Activated T-cell treated with anti-CD3 and anti-CD28 coated beads, Interleukin-2, amount 50 U/mL, for 24 hours (primary cell): ENCODE results near the gene SUPT6H.

Experiments
- DNase-seq: peaks from one replicate; pipeline ENCODE4 v3.0.0-alpha.2; 2020
- H3K27ac Mint-ChIP-seq: 2 replicates; pipeline ENCODE4 v1.8.0; 2020; ENCODE audit warnings: mild to moderate bottlenecking, mixed read lengths
- H3K27me3 Mint-ChIP-seq: 2 replicates; pipeline ENCODE4 v1.8.0; 2020; ENCODE audit warnings: mixed read lengths
- H3K36me3 Mint-ChIP-seq: 2 replicates; pipeline ENCODE4 v1.8.0; 2020; ENCODE audit warnings: low read depth, mixed read lengths
- H3K4me1 Mint-ChIP-seq: 2 replicates; pipeline ENCODE4 v1.8.0; 2020; ENCODE audit warnings: low read depth, mixed read lengths
- H3K4me3 Mint-ChIP-seq: 2 replicates; pipeline ENCODE4 v1.8.0; 2020; ENCODE audit warnings: mild to moderate bottlenecking, moderate library complexity, mixed read lengths
- H3K9me3 Mint-ChIP-seq: 2 replicates; pipeline ENCODE4 v1.8.0; 2020; ENCODE audit warnings: mixed read lengths

The SUPT6H gene

GRCh38 chr17:28665994-28666393 lies 4.0 kb downstream of the SUPT6H start:
- Mint-ChIP-seq H3K9me3 (no peaks in the 10 kb centered on the region), H3K36me3 (peaks cover 81% of the 10 kb centered on the region), H3K27me3 (no peaks in the 10 kb centered on the region), H3K4me3 (no peak overlapping the region), H3K27ac (peak overlapping the region; percentile 47), H3K4me1 (peaks cover 52% of the 10 kb centered on the region)
- DNase-seq = no peak

DNA sequence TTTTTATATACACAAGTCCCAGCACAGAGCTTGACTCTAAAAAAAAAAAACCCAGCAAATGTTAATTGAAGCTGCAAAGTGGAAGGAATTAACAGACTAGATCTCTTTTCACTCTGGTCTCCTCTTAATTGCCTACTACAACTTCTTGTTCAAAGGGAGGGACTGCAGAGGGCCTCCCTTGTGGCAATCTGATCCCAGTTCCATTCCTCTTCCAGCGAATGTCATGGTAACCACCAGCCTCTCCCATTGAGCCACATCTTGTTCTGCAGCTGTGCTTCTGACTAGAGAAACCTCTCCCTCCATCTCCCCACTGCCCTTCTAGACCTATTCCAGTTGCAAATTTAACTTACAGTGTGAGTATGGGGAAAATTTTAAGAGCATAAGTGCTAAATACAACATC lies 5.9 kb downstream of the SUPT6H start:
- H3K4me1 Mint-ChIP-seq = peaks cover 46% of the 10 kb centered on the region
- DNase-seq = no peak

GRCh38 chr17:28669918-28670317 lies 7.9 kb downstream of the SUPT6H start:
- Mint-ChIP-seq H3K4me1 (peaks cover 27% of the 10 kb centered on the region), H3K9me3 (no peaks in the 10 kb centered on the region), H3K4me3 (no peak overlapping the region), H3K27me3 (no peaks in the 10 kb centered on the region), H3K36me3 (peaks cover 82% of the 10 kb centered on the region), H3K27ac (no peak overlapping the region)
- no peak for DNase-seq

More for the DNA sequence above, 5.9 kb downstream of the SUPT6H start:
- H3K27ac Mint-ChIP-seq = peak overlapping the region; percentile 13
- H3K4me3 Mint-ChIP-seq = no peak overlapping the region
- H3K36me3 Mint-ChIP-seq = peaks cover 80% of the 10 kb centered on the region
- no peaks in the 10 kb centered on the region for H3K9me3 Mint-ChIP-seq
- H3K27me3 Mint-ChIP-seq = no peaks in the 10 kb centered on the region

DNA sequence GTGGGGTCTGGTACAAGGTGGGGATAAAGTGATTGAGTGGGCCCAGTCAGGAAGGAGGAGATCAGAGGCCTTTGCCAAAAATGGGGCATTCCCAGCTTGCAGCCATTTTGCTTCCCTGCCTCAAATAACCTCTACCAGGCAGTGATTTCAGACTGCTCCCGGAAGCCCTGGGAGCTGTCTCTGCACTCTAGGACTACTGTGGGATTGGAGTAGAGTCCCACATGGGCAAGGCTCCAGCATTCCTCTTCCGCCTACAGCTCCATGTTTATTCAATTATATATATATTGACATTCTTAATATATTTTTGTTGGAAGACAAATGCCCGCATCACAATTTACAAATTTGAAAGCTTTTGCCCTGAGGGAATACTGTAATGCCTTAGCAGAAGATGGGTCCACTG lies 13.5 kb downstream of the SUPT6H start:
- Mint-ChIP-seq H3K4me3 (no peak overlapping the region), H3K4me1 (no peaks in the 10 kb centered on the region), H3K27me3 (no peaks in the 10 kb centered on the region), H3K27ac (no peak overlapping the region), H3K9me3 (no peaks in the 10 kb centered on the region), H3K36me3 (peaks cover 95% of the 10 kb centered on the region)
- DNase-seq = no peak

DNA sequence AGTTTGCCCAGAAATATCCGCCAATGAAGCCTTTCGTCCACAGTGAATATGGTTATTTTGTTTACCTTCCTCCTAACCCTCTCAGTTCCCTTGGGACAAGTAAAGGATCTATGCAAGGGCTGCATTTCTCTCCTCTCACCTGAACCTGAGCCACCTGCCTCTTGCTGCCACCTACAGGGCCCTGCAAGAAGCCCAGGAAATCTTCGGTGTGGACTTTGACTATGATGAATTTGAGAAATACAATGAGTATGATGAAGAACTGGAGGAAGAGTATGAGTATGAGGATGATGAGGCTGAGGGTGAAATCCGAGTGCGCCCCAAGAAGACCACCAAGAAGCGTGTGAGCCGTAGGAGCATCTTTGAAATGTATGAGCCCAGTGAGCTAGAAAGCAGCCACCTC lies 14.0 kb downstream of the SUPT6H start:
- Mint-ChIP-seq H3K27ac (no peak overlapping the region), H3K4me3 (no peak overlapping the region), H3K27me3 (no peaks in the 10 kb centered on the region), H3K4me1 (no peaks in the 10 kb centered on the region), H3K9me3 (no peaks in the 10 kb centered on the region), H3K36me3 (peaks cover 96% of the 10 kb centered on the region)
- no peak for DNase-seq

GRCh38 chr17:28682655-28683054 lies 20.6 kb downstream of the SUPT6H start:
- no peak overlapping the region for H3K4me3 Mint-ChIP-seq
- H3K27ac Mint-ChIP-seq = no peak overlapping the region
- DNase-seq = no peak
- peaks cover 95% of the 10 kb centered on the region for H3K36me3 Mint-ChIP-seq
- no peaks in the 10 kb centered on the region for H3K27me3 Mint-ChIP-seq
- H3K9me3 Mint-ChIP-seq = no peaks in the 10 kb centered on the region
- H3K4me1 Mint-ChIP-seq = no peaks in the 10 kb centered on the region

DNA sequence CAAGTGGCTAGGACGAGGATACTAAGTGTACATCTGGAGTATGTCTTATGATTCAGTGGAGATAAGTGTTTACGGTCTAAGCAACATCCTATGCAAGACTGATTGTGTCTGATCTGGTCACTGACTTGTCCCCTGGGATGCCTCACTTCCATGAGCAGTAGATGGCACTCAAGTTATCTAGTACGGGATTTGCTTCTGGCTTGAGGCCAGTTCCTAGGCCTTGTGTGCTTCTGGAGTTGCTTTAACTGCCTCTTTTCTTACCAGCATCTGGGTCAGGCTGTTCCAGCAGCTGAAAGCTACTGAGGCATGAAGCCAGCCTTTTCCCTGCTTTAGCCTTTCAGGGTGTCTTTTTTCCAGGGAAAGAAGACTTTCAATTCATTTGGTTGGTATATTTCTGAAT lies 23.0 kb downstream of the SUPT6H start:
- H3K9me3 Mint-ChIP-seq = no peaks in the 10 kb centered on the region
- DNase-seq = no peak
- H3K27me3 Mint-ChIP-seq = no peaks in the 10 kb centered on the region
- H3K36me3 Mint-ChIP-seq = peaks cover 98% of the 10 kb centered on the region
- no peak overlapping the region for H3K27ac Mint-ChIP-seq
- no peak overlapping the region for H3K4me3 Mint-ChIP-seq
- H3K4me1 Mint-ChIP-seq = no peaks in the 10 kb centered on the region

- Mint-ChIP-seq H3K27ac (no peak overlapping the region), H3K9me3 (no peaks in the 10 kb centered on the region), H3K4me3 (no peak overlapping the region), H3K27me3 (no peaks in the 10 kb centered on the region), H3K4me1 (no peaks in the 10 kb centered on the region), H3K36me3 (peaks cover 98% of the 10 kb centered on the region)
- no peak for DNase-seq
These were observed 23.4 kb downstream of the SUPT6H start for GRCh38 chr17:28685366-28685765.

DNA sequence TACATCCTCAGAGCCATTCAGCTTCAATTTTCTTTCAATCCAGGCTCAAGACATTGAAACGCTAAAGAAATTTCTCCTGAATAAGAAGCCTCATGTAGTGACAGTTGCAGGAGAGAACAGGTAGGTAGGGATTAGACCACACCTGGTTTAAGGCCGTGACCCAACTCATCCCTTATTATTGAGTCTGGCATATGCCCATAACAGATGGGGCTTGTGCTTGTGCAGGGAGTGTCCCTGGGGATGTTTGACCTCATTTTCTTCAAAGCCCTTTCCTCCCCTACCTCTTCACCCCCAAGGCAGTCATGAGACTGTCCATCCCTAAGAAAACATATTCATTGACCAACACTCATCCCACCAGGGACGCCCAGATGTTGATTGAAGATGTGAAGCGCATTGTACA lies 24.3 kb downstream of the SUPT6H start:
- no peaks in the 10 kb centered on the region for H3K9me3 Mint-ChIP-seq
- peaks cover 98% of the 10 kb centered on the region for H3K36me3 Mint-ChIP-seq
- H3K4me1 Mint-ChIP-seq = no peaks in the 10 kb centered on the region
- no peak overlapping the region for H3K27ac Mint-ChIP-seq
- H3K4me3 Mint-ChIP-seq = no peak overlapping the region
- no peaks in the 10 kb centered on the region for H3K27me3 Mint-ChIP-seq
- no peak for DNase-seq

DNA sequence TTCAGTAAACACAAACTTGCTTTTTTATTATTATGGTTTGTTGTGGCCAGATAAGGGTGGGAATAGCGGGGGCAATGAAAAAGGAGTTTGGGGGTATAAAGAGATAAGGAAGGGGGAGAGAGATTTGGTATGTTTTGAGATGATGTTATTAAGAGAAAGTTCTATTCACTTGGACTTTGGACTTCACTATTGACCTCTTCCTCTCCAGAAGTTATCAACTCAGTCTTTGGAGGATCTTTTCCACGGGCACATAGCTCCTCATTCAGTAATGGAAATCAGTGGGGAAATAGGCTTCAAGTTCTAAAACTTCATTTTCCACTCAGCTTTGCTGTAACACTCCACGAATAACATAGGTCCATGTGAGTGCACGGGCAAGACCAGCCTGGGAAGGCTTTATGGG lies 26.5 kb downstream of the SUPT6H start:
- Mint-ChIP-seq H3K27me3 (no peaks in the 10 kb centered on the region), H3K27ac (no peak overlapping the region), H3K9me3 (no peaks in the 10 kb centered on the region), H3K4me1 (no peaks in the 10 kb centered on the region), H3K36me3 (peaks cover 92% of the 10 kb centered on the region), H3K4me3 (no peak overlapping the region)
- no peak for DNase-seq

DNA sequence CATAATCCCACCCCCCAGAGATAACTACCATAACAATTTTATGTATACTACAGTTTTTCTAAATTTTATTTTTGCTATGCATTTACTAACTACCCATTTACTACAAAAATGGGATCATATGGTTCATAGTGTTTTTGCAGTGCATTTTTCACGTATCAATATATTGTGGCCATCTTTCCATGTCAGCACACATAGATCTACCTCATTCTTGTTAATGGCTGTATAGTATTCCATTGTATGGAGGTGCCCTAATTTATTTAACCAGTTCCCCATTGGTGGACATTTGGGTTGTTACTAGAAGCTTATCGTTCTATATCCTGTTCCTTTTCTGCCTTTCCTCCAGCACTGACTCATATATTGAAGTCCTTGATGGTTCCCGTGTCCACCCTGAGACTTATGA lies 27.0 kb downstream of the SUPT6H start:
- Mint-ChIP-seq H3K4me3 (no peak overlapping the region), H3K36me3 (peaks cover 93% of the 10 kb centered on the region)

GRCh38 chr17:28693869-28694268 lies 31.9 kb downstream of the SUPT6H start:
- Mint-ChIP-seq H3K36me3 (peaks cover 94% of the 10 kb centered on the region), H3K4me1 (peaks cover 10% of the 10 kb centered on the region), H3K27ac (peak overlapping the region; percentile 17), H3K27me3 (no peaks in the 10 kb centered on the region), H3K4me3 (no peak overlapping the region), H3K9me3 (no peaks in the 10 kb centered on the region)
- DNase-seq = no peak

More for the DNA sequence above, 27.0 kb downstream of the SUPT6H start:
- Mint-ChIP-seq H3K27me3 (no peaks in the 10 kb centered on the region), H3K9me3 (no peaks in the 10 kb centered on the region), H3K4me1 (no peaks in the 10 kb centered on the region), H3K27ac (no peak overlapping the region)
- DNase-seq = no peak

GRCh38 chr17:28698253-28698941 lies 36.4 kb downstream of the SUPT6H start:
- Mint-ChIP-seq H3K4me3 (no peak overlapping the region), H3K27me3 (no peaks in the 10 kb centered on the region), H3K27ac (peak overlapping the region; percentile 82), H3K4me1 (peaks cover 10% of the 10 kb centered on the region), H3K36me3 (peaks cover 100% of the 10 kb centered on the region), H3K9me3 (no peaks in the 10 kb centered on the region)
- DNase-seq = no peak

- Mint-ChIP-seq H3K27ac (peak overlapping the region; percentile 55), H3K36me3 (peaks cover 100% of the 10 kb centered on the region), H3K9me3 (no peaks in the 10 kb centered on the region), H3K4me1 (peaks cover 10% of the 10 kb centered on the region), H3K4me3 (no peak overlapping the region), H3K27me3 (no peaks in the 10 kb centered on the region)
- DNase-seq = no peak
These were observed 38.3 kb downstream of the SUPT6H start for GRCh38 chr17:28700278-28700677.

- Mint-ChIP-seq H3K27ac (peak overlapping the region; percentile 55), H3K4me3 (no peak overlapping the region), H3K4me1 (peaks cover 10% of the 10 kb centered on the region), H3K9me3 (no peaks in the 10 kb centered on the region), H3K27me3 (no peaks in the 10 kb centered on the region), H3K36me3 (peaks cover 98% of the 10 kb centered on the region)
- DNase-seq = no peak
These were observed 39.0 kb downstream of the SUPT6H start for GRCh38 chr17:28700830-28701492.
